ENCODE data around the gene SP100. TPM values are rescaled to one million over a fixed set of nuclear protein-coding genes. Genes with fewer than 3 reads are reported as not detected.

Gene SP100
- total and polyA plus RNA-seq, 9 donors = 63.1 to 89.6 (median 75.0) TPM

DNA sequence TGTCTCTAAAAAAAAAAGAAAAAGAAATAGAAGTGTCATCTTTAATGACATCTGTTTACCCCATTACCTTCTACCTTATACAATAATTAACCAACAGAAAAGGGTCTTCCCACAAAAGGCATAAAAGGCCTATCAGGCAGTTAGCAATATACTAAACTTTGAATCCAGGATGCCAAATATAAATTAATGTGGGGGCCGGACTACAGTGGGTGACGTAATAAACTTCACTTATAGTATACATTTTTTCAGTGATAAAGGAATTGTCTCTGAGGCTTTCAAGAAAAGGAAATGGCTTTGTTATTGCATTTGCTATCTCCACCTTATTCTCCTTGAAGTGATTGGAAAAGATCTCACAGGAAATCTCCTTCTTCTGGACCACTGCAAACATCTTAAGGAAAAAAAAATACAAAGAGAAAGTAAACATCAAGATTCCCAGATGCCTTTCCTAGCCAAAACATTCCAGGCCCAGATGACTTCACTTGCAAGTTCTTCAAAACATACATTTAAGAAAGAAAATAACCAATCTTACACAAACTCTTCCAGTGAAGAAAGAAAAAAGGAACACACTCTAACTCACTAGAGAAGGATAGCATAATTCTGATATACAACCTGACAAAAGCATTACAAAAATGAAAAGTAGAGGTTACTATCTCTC, 170.5 kb downstream of the SP100 start:
- Histone ChIP-seq H3K36me3 (no peaks in the 10 kb centered on the region), H3K27me3 (no peaks in the 10 kb centered on the region), H3K4me3 (no peak overlapping the region), H3K27ac (no peak overlapping the region), H3K9me3 (no peaks in the 10 kb centered on the region), H3K4me1 (ENCODE audit: insufficient read depth) (no peaks in the 10 kb centered on the region)
- no peak for TF ChIP-seq CTCF (IDR thresholded peaks at IDR 0.05)
- no peak for TF ChIP-seq EP300 (IDR thresholded peaks at IDR 0.05)
- TF ChIP-seq POLR2A (IDR thresholded peaks at IDR 0.05) = no peak
- DNase-seq = no peak
- intact Hi-C loops (cut with DNase I) = no loop called here
- 13 to 40% (median 15%) methylated on average over 2 of the region's 2 CpGs for WGBS, 3 donors

DNA sequence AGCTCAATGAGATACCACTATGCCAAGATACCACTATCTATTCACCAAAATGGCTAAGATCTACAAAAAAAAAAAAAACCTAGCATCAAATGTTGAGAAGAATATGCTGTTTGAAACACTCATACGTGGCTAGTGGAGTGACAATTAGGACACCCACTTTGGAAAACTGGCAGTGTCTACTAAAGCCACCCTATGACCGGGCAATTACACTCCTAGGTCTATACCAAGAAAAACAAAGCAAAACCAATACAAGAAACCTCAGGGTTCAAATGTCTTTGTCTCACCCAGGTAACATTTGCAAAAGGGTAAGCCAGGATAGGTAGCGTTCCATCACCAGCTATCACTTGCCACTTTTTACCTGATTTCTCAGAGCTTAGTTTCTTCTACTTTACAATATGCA, 173.0 kb downstream of the SP100 start:
- Histone ChIP-seq H3K9me3 (no peaks in the 10 kb centered on the region), H3K4me1 (ENCODE audit: insufficient read depth) (no peaks in the 10 kb centered on the region), H3K27ac (no peak overlapping the region), H3K36me3 (no peaks in the 10 kb centered on the region), H3K4me3 (no peak overlapping the region), H3K27me3 (no peaks in the 10 kb centered on the region)
- TF ChIP-seq POLR2A (IDR thresholded peaks at IDR 0.05) (no peak), CTCF (IDR thresholded peaks at IDR 0.05) (no peak), EP300 (IDR thresholded peaks at IDR 0.05) (no peak)
- intact Hi-C loops (cut with DNase I) = no loop called here
- WGBS, 3 donors = 77 to 98% (median 95%) methylated on average over 3 of the region's 3 CpGs
- no peak for DNase-seq

DNA sequence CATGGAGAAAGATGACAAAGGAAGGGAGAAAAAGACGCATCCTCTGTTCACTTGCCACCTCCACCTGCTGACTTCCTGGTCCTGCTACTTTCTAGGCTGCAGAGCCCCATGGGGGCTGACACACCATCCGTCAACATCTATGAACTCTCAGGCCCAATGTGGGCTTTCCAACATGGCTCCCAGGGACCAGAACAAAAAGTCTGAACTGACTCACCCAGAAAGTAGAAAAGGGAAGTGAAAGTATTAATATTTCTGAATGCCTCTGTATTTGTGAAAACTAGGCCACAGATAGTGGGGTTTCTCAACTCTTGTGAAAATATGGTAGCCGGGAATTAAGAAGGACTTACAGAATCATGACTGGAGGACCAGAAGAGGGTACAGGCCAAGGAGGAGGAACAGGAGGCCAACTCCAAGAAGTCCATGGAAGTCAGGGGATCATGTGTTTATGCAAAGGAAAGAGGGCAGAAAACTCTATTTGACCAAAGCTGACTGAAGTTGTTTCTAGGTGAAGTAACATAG, 173.6 kb downstream of the SP100 start:
- WGBS, 3 donors = 94% methylated on average over 3 of the region's 3 CpGs
- H3K27ac ChIP-seq = no peak overlapping the region
- TF ChIP-seq POLR2A (IDR thresholded peaks at IDR 0.05) = no peak
- no peak for TF ChIP-seq EP300 (IDR thresholded peaks at IDR 0.05)
- TF ChIP-seq CTCF (IDR thresholded peaks at IDR 0.05) = no peak
- no peaks in the 10 kb centered on the region for H3K9me3 ChIP-seq
- H3K4me1 ChIP-seq (ENCODE audit: insufficient read depth) = no peaks in the 10 kb centered on the region
- no peaks in the 10 kb centered on the region for H3K27me3 ChIP-seq
- intact Hi-C loops (cut with DNase I) = no loop called here
- H3K36me3 ChIP-seq = no peaks in the 10 kb centered on the region
- no peak for DNase-seq
- H3K4me3 ChIP-seq = no peak overlapping the region

DNA sequence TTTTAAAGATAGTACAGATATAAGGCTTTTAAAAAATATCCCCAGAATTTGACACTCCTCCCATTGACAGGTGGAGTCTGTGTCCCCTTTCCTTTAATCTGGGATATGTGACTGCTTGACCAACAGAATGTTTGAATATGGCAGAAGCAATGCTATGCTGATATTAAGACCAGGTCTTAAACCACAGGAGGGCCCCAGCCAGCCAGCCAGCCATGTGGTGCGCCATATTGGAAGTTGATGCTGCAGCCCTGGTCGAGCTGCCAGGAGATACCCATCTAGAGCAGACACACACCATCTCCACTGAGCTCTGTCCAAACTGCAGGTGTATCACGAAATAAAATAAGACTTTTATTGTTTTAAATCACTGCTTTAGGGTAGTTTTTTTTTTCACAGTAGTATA, 174.3 kb downstream of the SP100 start:
- no peaks in the 10 kb centered on the region for H3K4me1 ChIP-seq (ENCODE audit: insufficient read depth)
- intact Hi-C loops (cut with DNase I) = no loop called here
- 77 to 95% (median 91%) methylated on average over 3 of the region's 3 CpGs for WGBS, 3 donors
- H3K27me3 ChIP-seq = no peaks in the 10 kb centered on the region
- no peak for TF ChIP-seq POLR2A (IDR thresholded peaks at IDR 0.05)
- no peak for TF ChIP-seq CTCF (IDR thresholded peaks at IDR 0.05)
- TF ChIP-seq EP300 (IDR thresholded peaks at IDR 0.05) = no peak
- no peaks in the 10 kb centered on the region for H3K9me3 ChIP-seq
- H3K27ac ChIP-seq = no peak overlapping the region
- no peaks in the 10 kb centered on the region for H3K36me3 ChIP-seq
- no peak for DNase-seq
- no peak overlapping the region for H3K4me3 ChIP-seq
